Natural killer cell (primary cell): ENCODE measurements around the gene CLEC2A. TPM values are rescaled to one million over a fixed set of nuclear protein-coding genes. Genes with fewer than 3 reads are reported as not detected.

Experiments
- ATAC-seq, 3 donors: fragments of 150-1000 bp in 2 of 3; fragments of 200-7000 bp in 1 of 3; cut with Tn5 transposase; 1 replicate in 1 of 3; 2 replicates in 2 of 3; pipeline ENCODE4 v1.10.0; 2021; ENCODE audit warnings: mild to moderate bottlenecking in 2 of 3, moderate library complexity in 2 of 3
- DNase-seq, 2 donors: peaks; one replicate each; pipeline versions ENCODE4 v3.0.0 to v3.0.0-alpha.2; 2013 to 2021; ENCODE audit warnings: mixed read lengths in 1 of 2
- H3K27ac ChIP-seq: one replicate; pipeline ENCODE4 v1.5.1; 2013; ENCODE audit warnings: mild to moderate bottlenecking, low read length
- H3K27me3 ChIP-seq: one replicate; pipeline ENCODE4 v1.6.1; 2013; ENCODE audit warnings: low read length; ENCODE audit not compliant: control insufficient read depth, insufficient read depth
- H3K36me3 ChIP-seq: one replicate; pipeline ENCODE4 v1.6.1; 2013; ENCODE audit warnings: low read length; ENCODE audit not compliant: control insufficient read depth, insufficient read depth
- H3K4me1 ChIP-seq: one replicate; pipeline ENCODE4 v1.6.1; 2013; ENCODE audit warnings: low read length; ENCODE audit not compliant: control insufficient read depth, insufficient read depth
- H3K4me3 ChIP-seq: one replicate; pipeline ENCODE4 v1.5.1; 2013; ENCODE audit warnings: low read length
- H3K9me3 ChIP-seq: one replicate; pipeline ENCODE4 v1.6.1; 2013; ENCODE audit warnings: low read length; ENCODE audit not compliant: control insufficient read depth, insufficient read depth
- H3K27ac Mint-ChIP-seq, 2 donors: one replicate each; pipeline ENCODE4 v1.8.0; 2022; ENCODE audit warnings: mild to moderate bottlenecking in 2 of 2, mixed read lengths in 2 of 2, moderate library complexity in 1 of 2
- H3K27me3 Mint-ChIP-seq, 2 donors: one replicate each; pipeline ENCODE4 v1.8.0; 2022; ENCODE audit warnings: low read depth in 2 of 2, mixed read lengths in 2 of 2
- H3K36me3 Mint-ChIP-seq: one replicate; pipeline ENCODE4 v1.8.0; 2022; ENCODE audit warnings: mixed read lengths
- H3K4me1 Mint-ChIP-seq, 2 donors: one replicate each; pipeline ENCODE4 v1.8.0; 2022; ENCODE audit warnings: mixed read lengths in 2 of 2
- H3K4me3 Mint-ChIP-seq: one replicate; pipeline ENCODE4 v1.8.0; 2022; ENCODE audit warnings: mild to moderate bottlenecking, moderate library complexity, mixed read lengths
- H3K9me3 Mint-ChIP-seq, 2 donors: one replicate each; pipeline ENCODE4 v1.8.0; 2022; ENCODE audit warnings: mixed read lengths in 2 of 2
- CTCF ChIP-seq: fragments of 200-600 bp; IDR thresholded peaks from one replicate; pipeline ENCODE4 v1.8.0; 2022; ENCODE audit warnings: antibody characterized with exemption
- WGBS: methylation state at CpG from one replicate; pipeline ENCODE4 v1.1.7; 2013; ENCODE audit warnings: missing lambda C conversion rate; ENCODE audit not compliant: insufficient coverage; 5-methylcytosine and 5-hydroxymethylcytosine counted together
- intact Hi-C: fragments of 100-400 bp; cut with micrococcal nuclease; formaldehyde crosslinking; loops from one replicate; pipeline ENCODE4 v1.14.2; 2022
- total RNA-seq, 4 donors: library from RNA; stranded (reverse); fragments of 120-200 nt in 1 of 4; gene quantifications; one replicate each; pipeline versions ENCODE4 v1.2.3 to v1.2.4, GENCODE V29; 2013 to 2022

CLEC2A gene
- total RNA-seq, 3 donors from 2014 or later (not counting 1 experiment from before 2014, with no cell fraction given): not detected

GRCh38 chr12:9895215-9895971, 36.8 kb downstream of the CLEC2A start:
- WGBS: 73% methylated on average over 6 of the region's 6 CpGs
- no peaks in the 10 kb centered on the region for H3K27me3 ChIP-seq
- no peaks in the 10 kb centered on the region for H3K36me3 ChIP-seq
- ATAC-seq (no peak), DNase-seq (no peak)
- H3K27ac ChIP-seq: no peak overlapping the region
- H3K9me3 ChIP-seq: no peaks in the 10 kb centered on the region
- Mint-ChIP-seq H3K27me3 (peaks cover 4 to 14% of the 10 kb centered on the region in 2 donors), H3K4me1 (peaks cover 0 to 6% of the 10 kb centered on the region in 2 donors), H3K9me3 (no peaks in the 10 kb centered on the region), H3K27ac (no peak overlapping the region), H3K36me3 (no peaks in the 10 kb centered on the region), H3K4me3 (no peak overlapping the region)
- intact Hi-C loops: no loop called here
- no peak for TF ChIP-seq CTCF
- no peak overlapping the region for H3K4me3 ChIP-seq
- no peaks in the 10 kb centered on the region for H3K4me1 ChIP-seq

- intact Hi-C loops: no loop called here
- H3K27ac Mint-ChIP-seq: peak overlapping the region; percentile 79 to 82
- Histone ChIP-seq H3K36me3 (no peaks in the 10 kb centered on the region), H3K4me1 (peaks cover 5% of the 10 kb centered on the region), H3K4me3 (no peak overlapping the region), H3K27ac (peak overlapping the region; percentile 25), H3K9me3 (no peaks in the 10 kb centered on the region), H3K27me3 (no peaks in the 10 kb centered on the region)
- peaks cover 0 to 8% of the 10 kb centered on the region in 2 donors for H3K27me3 Mint-ChIP-seq
- WGBS: 86% methylated on average over 1 of the region's 4 CpGs
- no peak for TF ChIP-seq CTCF
- no peaks in the 10 kb centered on the region for H3K9me3 Mint-ChIP-seq
- ATAC-seq: peak; percentile 63 to 86 (median 78)
- H3K4me1 Mint-ChIP-seq: peaks cover 10 to 11% of the 10 kb centered on the region in 2 donors
- no peak for DNase-seq
- H3K4me3 Mint-ChIP-seq: peak overlapping the region; percentile 2
- no peaks in the 10 kb centered on the region for H3K36me3 Mint-ChIP-seq
These were observed 43.4 kb downstream of the CLEC2A start for GRCh38 chr12:9888665-9889273.

GRCh38 chr12:9883175-9883574, 49.0 kb downstream of the CLEC2A start:
- no peaks in the 10 kb centered on the region for H3K36me3 Mint-ChIP-seq
- H3K9me3 ChIP-seq: no peaks in the 10 kb centered on the region
- no peaks in the 10 kb centered on the region for H3K9me3 Mint-ChIP-seq
- no peak overlapping the region for H3K4me3 Mint-ChIP-seq
- H3K27ac ChIP-seq: no peak overlapping the region
- no peaks in the 10 kb centered on the region for H3K4me1 Mint-ChIP-seq
- ATAC-seq: no peak
- H3K4me3 ChIP-seq: no peak overlapping the region
- no peaks in the 10 kb centered on the region for H3K4me1 ChIP-seq
- no peak for DNase-seq
- intact Hi-C loops: no loop called here
- no peak overlapping the region for H3K27ac Mint-ChIP-seq
- H3K27me3 ChIP-seq: no peaks in the 10 kb centered on the region
- no peaks in the 10 kb centered on the region for H3K36me3 ChIP-seq
- H3K27me3 Mint-ChIP-seq: peaks cover 0 to 3% of the 10 kb centered on the region in 2 donors
- no peak for TF ChIP-seq CTCF
